GM12872 (cell line): Measurements from ENCODE around the gene FAM13B.

Source experiments
- TF ChIP-seq, protein P1 (sequence below): IDR thresholded peaks from 3 replicates; pipeline ENCODE4 v1.5.1; 2011; ENCODE audit warnings: low read depth, mild to moderate bottlenecking, low read length, moderate library complexity; ENCODE audit not compliant: insufficient read depth

The FAM13B gene

DNA sequence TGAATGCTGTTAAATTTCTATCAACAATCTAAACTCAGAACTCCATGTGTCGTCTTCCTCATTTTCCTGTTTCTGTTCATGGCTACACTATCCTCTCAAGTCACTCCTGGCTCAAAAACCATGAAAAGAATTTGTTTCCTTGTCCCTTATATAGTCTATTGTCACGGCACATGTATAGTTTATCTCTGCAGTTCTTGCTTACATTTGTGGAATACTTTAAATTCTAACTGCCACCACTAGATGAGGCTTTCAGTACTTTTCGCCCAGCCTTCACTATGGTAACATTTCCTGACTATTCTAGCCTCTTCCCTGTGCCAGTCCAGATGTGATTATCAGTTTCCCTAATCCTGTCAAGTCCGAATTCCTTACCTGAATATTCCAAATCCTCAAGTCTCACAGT is 109.0 kb downstream of the FAM13B start:
- TF ChIP-seq, protein P1, sequence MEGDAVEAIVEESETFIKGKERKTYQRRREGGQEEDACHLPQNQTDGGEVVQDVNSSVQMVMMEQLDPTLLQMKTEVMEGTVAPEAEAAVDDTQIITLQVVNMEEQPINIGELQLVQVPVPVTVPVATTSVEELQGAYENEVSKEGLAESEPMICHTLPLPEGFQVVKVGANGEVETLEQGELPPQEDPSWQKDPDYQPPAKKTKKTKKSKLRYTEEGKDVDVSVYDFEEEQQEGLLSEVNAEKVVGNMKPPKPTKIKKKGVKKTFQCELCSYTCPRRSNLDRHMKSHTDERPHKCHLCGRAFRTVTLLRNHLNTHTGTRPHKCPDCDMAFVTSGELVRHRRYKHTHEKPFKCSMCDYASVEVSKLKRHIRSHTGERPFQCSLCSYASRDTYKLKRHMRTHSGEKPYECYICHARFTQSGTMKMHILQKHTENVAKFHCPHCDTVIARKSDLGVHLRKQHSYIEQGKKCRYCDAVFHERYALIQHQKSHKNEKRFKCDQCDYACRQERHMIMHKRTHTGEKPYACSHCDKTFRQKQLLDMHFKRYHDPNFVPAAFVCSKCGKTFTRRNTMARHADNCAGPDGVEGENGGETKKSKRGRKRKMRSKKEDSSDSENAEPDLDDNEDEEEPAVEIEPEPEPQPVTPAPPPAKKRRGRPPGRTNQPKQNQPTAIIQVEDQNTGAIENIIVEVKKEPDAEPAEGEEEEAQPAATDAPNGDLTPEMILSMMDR: no peak

DNA sequence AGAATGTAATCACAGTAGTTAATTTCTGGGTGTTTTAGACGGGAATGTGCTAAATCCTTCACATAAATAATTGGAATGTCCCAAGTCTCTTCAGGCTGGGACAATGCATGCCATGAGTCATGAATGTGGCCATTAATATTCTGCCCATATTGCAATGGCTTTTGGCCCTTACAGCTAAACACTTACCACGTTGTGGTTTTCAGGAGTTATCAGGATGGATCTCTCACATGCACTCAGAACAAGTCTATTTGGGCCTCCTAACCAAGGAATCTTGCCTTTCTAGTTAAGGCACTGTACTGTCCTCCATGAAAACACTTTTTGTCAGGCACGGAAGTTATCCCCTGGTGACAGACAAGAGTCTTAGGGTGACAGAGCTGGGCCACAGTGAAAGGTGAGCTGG is 110.9 kb downstream of the FAM13B start:
- TF ChIP-seq, protein P1: no peak

DNA sequence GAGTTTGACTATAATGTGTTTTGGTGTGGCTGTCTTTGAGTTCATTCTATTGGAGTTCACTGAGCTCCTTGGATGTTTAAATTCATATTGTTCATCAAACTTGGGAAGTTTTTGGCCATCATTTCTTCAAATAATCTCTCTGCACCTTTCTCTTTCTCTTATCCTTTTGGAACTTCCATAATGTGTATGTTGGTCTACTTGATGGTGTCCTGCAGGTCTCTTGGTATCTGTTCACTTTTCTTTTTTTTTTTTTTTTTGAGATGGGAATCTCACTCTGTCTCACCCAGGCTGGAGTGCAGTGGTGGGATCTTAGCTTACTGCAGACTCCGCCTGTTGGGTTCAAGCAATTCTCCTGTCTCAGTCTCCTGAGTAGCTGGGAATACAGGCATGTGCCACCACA is 116.0 kb downstream of the FAM13B start:
- TF ChIP-seq, protein P1: no peak

DNA sequence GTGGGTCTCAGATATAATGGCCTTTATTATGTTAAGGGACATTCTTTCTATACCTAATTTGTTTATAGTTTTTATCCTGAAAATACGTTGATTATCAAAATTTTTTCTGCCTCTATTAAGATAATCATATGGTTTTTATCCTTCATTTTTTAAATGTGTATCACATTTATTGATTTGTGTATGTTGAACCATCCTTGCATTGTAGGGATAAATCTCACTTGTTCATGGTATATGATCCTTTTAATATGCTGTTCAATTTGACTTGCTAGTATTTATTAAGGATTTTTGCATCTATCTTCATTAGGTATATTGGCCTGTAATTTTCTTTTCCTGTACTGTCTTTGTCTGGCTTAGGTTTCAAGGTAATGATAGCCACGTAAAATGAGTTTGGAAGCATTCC is 118.1 kb downstream of the FAM13B start:
- TF ChIP-seq, protein P1: no peak

DNA sequence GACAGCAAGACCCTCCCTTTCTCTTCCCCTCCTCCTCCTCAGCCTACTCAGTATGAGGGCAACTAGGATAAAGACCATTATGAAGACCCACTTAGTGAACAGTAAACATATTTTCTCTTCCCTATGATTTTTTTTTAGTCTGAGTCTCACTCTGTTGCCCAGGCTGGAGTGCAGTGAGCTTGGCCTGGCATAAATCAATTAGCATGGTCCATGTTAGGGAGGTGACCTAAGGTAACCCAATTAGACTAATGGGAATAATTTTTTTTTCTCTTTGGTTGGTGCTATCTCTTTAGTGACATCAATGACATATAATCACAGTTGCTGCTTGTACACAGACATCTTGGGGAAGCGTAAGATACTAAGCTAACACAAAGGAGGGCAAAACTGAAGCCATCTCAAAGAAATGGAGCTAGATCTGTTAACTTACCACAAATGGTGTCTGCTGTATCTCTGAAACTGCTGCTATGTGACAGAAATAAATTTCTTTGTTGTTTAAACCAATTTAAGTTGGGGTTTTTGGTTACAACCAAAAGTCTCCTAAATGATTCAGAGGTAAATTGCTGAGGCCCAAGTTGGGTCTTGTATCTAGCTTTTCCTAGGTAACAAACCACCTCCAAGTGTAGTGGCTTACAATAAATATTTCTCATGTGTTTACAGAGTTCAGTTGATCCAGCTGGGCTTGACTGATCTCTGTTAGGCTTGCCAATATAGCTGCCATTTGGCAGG is 130.3 kb downstream of the FAM13B start:
- TF ChIP-seq, protein P1: no peak

DNA sequence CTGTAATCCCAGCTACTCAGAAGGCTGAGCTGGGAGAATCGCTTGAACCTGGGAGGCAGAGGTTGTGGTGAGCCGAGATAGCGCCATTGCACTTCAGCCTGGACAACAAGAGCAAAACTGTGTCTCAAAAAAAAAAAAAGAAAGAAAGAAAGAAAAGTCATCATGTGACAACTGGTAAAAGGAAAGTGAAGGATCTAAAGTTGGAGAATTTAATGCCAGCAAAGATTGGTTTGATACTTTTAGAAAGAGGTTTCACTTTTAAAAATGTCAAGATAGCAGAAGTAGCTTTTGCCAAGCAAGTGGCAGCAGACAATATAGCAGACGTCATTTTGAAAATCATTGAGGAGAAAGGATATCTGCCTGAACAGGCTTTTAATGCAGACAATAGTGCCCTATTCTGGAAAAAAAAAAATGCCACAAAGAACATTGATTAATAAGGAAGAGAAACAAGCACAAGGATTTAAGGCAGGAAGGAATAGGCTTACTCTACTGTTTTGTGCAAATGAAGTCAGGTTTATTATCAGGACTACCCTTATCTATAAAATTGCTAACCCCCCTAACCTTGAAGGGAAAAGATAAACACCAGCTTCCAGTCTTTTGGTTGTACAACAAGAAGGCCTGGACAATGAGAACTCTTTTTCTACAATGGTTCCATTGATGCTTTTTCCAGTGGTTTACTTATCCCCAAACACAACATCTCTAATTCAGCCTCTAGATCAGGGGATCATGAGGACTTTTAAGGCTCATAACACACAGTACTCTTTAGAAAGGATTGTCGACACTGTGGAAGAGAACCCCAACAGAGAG is 131.7 kb downstream of the FAM13B start:
- TF ChIP-seq, protein P1: no peak

DNA sequence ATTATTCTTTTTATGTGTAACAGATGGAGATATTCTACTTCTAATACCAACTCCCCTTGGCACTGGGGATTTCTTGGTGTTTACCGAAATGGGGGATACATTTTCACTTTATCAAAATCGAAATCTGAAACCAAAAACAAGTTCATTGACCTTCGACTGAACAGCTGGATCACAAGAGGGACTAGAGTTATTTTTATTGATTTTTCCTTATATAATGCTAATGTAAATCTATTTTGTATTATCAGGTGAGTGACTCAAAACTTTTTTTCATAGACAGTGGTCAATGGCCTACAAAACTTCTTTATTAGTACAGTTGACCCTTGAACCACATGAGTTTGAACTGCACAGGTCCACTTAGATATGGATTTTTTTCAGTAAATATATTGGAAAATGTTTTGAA is 133.4 kb downstream of the FAM13B start:
- TF ChIP-seq, protein P1: no peak
